ENCODE data around the gene DSCAM.

DNA sequence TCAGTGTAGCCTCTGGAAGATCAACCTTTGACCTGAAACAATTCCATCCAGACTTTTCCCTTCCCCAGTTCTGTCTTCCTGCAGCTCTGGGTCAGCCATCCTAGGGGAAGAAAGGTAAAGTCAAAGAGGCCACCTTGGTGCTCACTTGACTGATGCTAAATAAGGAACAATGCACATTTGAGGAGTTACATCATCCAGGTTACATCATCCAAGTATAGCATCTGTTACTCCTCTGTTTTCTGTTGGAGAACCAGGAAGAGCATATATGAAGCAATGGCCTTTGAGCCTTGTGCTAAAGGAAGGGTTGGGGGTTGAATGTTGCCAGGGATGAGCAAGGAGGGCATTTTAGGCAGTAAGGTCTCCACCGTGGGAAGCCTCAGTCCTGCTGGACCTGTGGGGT lies 3.1 kb upstream of the DSCAM start:
- TF ChIP-seq TAF1 (IDR thresholded peaks at IDR 0.05; ENCODE audit: borderline replicate concordance, insufficient read depth, low read length) (no peak), POLR2AphosphoS5 (IDR thresholded peaks at IDR 0.05; ENCODE audit: low read depth, low read length) (no peak)
- TF ChIP-seq, protein P1, sequence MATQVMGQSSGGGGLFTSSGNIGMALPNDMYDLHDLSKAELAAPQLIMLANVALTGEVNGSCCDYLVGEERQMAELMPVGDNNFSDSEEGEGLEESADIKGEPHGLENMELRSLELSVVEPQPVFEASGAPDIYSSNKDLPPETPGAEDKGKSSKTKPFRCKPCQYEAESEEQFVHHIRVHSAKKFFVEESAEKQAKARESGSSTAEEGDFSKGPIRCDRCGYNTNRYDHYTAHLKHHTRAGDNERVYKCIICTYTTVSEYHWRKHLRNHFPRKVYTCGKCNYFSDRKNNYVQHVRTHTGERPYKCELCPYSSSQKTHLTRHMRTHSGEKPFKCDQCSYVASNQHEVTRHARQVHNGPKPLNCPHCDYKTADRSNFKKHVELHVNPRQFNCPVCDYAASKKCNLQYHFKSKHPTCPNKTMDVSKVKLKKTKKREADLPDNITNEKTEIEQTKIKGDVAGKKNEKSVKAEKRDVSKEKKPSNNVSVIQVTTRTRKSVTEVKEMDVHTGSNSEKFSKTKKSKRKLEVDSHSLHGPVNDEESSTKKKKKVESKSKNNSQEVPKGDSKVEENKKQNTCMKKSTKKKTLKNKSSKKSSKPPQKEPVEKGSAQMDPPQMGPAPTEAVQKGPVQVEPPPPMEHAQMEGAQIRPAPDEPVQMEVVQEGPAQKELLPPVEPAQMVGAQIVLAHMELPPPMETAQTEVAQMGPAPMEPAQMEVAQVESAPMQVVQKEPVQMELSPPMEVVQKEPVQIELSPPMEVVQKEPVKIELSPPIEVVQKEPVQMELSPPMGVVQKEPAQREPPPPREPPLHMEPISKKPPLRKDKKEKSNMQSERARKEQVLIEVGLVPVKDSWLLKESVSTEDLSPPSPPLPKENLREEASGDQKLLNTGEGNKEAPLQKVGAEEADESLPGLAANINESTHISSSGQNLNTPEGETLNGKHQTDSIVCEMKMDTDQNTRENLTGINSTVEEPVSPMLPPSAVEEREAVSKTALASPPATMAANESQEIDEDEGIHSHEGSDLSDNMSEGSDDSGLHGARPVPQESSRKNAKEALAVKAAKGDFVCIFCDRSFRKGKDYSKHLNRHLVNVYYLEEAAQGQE (IDR thresholded peaks at IDR 0.05; ENCODE audit: insufficient read depth in 1 of 2, low read depth in 2 of 2, low read length in 2 of 2), result no peak

Measured in PFSK-1 (cell line).